MCF 10A (cell line): Measurements from ENCODE around the gene CA10. TPM values are rescaled to one million over a fixed set of nuclear protein-coding genes. Genes with fewer than 3 reads are reported as not detected.

Source experiments
- BruUV-seq: library from RNA; stranded (reverse); fragments of 400-500 nt; replicated peaks from 2 replicates; lab custom pipeline; 2021; lab: Mats Ljungman, UMichigan
- CTCF ChIA-PET: fragments of 300-600 bp; sonication (Branson Sonifier 250); formaldehyde crosslinking; extraction: SDS; loops from one replicate; lab custom pipeline; 2021; ENCODE audit warnings: antibody characterized with exemption, inconsistent platforms; lab: Yijun Ruan, JAX
- POLR2A ChIA-PET: fragments of 300-600, 350-650 bp; sonication (Branson Sonifier 250); formaldehyde crosslinking; extraction: SDS; loops from one replicate; lab custom pipeline; 2020; ENCODE audit warnings: antibody characterized with exemption, inconsistent platforms; lab: Yijun Ruan, JAX
- DNase-seq: peaks from one replicate; pipeline ENCODE4 v3.0.0-alpha.2; 2018; ENCODE audit not compliant: unreplicated experiment
- H3K27ac Mint-ChIP-seq: one replicate; pipeline ENCODE4 v1.8.0; 2022; ENCODE audit warnings: mild to moderate bottlenecking, low read depth, mixed read lengths; ENCODE audit not compliant: unreplicated experiment
- H3K27me3 Mint-ChIP-seq: one replicate; pipeline ENCODE4 v1.8.0; 2022; ENCODE audit warnings: mixed read lengths; ENCODE audit not compliant: insufficient read depth, unreplicated experiment
- H3K36me3 Mint-ChIP-seq: one replicate; pipeline ENCODE4 v1.8.0; 2022; ENCODE audit warnings: mild to moderate bottlenecking, moderate library complexity, mixed read lengths; ENCODE audit not compliant: insufficient read depth, unreplicated experiment
- H3K4me1 Mint-ChIP-seq: one replicate; pipeline ENCODE4 v1.8.0; 2022; ENCODE audit warnings: mixed read lengths; ENCODE audit not compliant: insufficient read depth, unreplicated experiment
- H3K4me3 Mint-ChIP-seq: one replicate; pipeline ENCODE4 v1.8.0; 2022; ENCODE audit warnings: mild to moderate bottlenecking, moderate library complexity, mixed read lengths; ENCODE audit not compliant: unreplicated experiment
- H3K9me3 Mint-ChIP-seq: one replicate; pipeline ENCODE4 v1.8.0; 2022; ENCODE audit warnings: mixed read lengths; ENCODE audit not compliant: unreplicated experiment
- intact Hi-C: fragments of 100-400 bp; cut with micrococcal nuclease; formaldehyde crosslinking; loops from 2 replicates; pipeline ENCODE4 v1.14.1; 2022
- total RNA-seq: library from RNA; stranded (reverse); gene quantifications from 2 replicates; pipeline ENCODE4 v1.2.3, GENCODE V29; 2022
- TF ChIP-seq, protein P1 (sequence below): fragments of 200-600 bp; IDR thresholded peaks from one replicate; pipeline ENCODE4 v1.8.0; 2022; ENCODE audit warnings: antibody characterized with exemption, mild to moderate bottlenecking; ENCODE audit not compliant: unreplicated experiment

Gene CA10
- total RNA-seq, 1 experiment from 2014 or later = not detected

DNA sequence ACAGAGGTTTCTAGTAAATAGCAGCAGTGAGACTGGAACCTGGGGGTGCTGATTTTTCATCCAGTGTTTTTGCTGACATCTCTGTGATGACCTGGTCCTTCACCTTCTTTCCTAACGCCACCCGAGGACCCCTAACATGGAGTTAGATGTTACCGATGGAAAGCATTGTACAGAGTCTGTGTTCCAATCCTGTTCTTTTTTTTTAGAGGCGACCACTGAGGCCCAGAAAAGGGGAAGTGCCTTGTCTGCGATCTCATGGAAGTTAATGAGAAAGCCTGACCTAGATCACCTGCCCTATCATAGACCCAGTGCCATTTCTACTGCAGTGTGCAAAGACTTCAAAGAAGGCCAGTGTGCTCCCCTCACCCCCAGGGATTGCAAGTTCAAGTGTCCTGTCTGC, 362.5 kb downstream of the CA10 start:
- intact Hi-C loops = no loop called here
- Mint-ChIP-seq H3K4me1 (no peaks in the 10 kb centered on the region), H3K27ac (no peak overlapping the region), H3K27me3 (peaks cover 18% of the 10 kb centered on the region), H3K4me3 (no peak overlapping the region), H3K36me3 (no peaks in the 10 kb centered on the region), H3K9me3 (no peaks in the 10 kb centered on the region)
- TF ChIP-seq, protein P1, sequence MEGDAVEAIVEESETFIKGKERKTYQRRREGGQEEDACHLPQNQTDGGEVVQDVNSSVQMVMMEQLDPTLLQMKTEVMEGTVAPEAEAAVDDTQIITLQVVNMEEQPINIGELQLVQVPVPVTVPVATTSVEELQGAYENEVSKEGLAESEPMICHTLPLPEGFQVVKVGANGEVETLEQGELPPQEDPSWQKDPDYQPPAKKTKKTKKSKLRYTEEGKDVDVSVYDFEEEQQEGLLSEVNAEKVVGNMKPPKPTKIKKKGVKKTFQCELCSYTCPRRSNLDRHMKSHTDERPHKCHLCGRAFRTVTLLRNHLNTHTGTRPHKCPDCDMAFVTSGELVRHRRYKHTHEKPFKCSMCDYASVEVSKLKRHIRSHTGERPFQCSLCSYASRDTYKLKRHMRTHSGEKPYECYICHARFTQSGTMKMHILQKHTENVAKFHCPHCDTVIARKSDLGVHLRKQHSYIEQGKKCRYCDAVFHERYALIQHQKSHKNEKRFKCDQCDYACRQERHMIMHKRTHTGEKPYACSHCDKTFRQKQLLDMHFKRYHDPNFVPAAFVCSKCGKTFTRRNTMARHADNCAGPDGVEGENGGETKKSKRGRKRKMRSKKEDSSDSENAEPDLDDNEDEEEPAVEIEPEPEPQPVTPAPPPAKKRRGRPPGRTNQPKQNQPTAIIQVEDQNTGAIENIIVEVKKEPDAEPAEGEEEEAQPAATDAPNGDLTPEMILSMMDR = no peak
- CTCF ChIA-PET = no interaction called here
- POLR2A ChIA-PET = no interaction called here
- BruUV-seq = no TSS peak
- no peak for DNase-seq

DNA sequence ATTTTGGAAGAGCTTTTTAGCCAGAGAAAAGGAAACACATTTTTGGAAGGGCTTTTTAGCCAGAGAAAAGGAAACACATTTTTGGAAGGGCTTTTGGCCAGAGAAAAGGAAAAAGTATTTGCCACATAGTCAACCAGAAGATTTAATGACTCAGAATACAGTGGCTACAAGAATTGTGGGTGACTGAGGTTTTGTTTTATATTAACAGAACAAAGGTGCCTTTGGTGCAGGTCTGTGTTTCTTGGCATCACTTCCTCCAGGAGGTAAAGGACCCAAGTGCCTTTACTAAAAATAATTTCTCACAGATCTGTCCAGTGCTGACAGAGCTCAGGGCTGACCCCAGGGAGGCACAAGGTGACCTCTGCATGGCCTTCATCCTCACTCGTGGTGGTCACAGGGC, 363.1 kb downstream of the CA10 start:
- Mint-ChIP-seq H3K9me3 (no peaks in the 10 kb centered on the region), H3K4me1 (no peaks in the 10 kb centered on the region), H3K36me3 (no peaks in the 10 kb centered on the region), H3K27ac (no peak overlapping the region), H3K27me3 (peaks cover 21% of the 10 kb centered on the region), H3K4me3 (no peak overlapping the region)
- no TSS peak for BruUV-seq
- ChIA-PET CTCF (interaction anchor here (0.8 kb wide), 1 partner anchor 486 kb away, joined by 3 read pairs; no protein-coding TSS in a partner anchor), POLR2A (no interaction called here)
- intact Hi-C loops = no loop called here
- DNase-seq = no peak
- TF ChIP-seq, protein P1 = no peak

DNA sequence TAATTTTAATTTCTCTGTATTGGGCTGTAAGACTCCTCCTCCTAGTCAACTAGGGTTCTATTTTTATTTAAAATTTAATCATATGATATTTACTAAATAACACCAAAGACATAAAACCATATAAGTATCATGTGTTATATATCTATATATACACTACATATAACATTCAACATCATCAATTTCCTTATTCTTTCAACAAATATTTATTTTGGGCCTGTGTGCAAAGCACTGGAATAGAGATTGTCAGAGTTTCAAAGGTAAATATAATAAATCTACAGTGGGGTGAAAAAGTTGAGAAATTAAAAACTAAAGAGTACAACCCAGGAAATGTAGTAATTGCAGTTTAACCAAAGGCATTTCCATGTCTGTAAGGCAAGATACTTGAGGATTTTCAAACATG, 364.0 kb downstream of the CA10 start:
- peaks cover 4% of the 10 kb centered on the region for H3K9me3 Mint-ChIP-seq
- CTCF ChIA-PET = no interaction called here
- POLR2A ChIA-PET = no interaction called here
- peaks cover 31% of the 10 kb centered on the region for H3K27me3 Mint-ChIP-seq
- BruUV-seq = no TSS peak
- no peak overlapping the region for H3K27ac Mint-ChIP-seq
- TF ChIP-seq, protein P1 = no peak
- H3K36me3 Mint-ChIP-seq = no peaks in the 10 kb centered on the region
- no peak overlapping the region for H3K4me3 Mint-ChIP-seq
- intact Hi-C loops = no loop called here
- DNase-seq = no peak
- no peaks in the 10 kb centered on the region for H3K4me1 Mint-ChIP-seq

- intact Hi-C loops = no loop called here
- Mint-ChIP-seq H3K27ac (no peak overlapping the region), H3K9me3 (peaks cover 6% of the 10 kb centered on the region), H3K27me3 (peaks cover 36% of the 10 kb centered on the region), H3K4me1 (no peaks in the 10 kb centered on the region), H3K36me3 (no peaks in the 10 kb centered on the region), H3K4me3 (no peak overlapping the region)
- no TSS peak for BruUV-seq
- ChIA-PET CTCF (interaction anchor here (0.6 kb wide), 1 partner anchor 35 kb away, joined by 4 read pairs; no protein-coding TSS in a partner anchor), POLR2A (no interaction called here)
- DNase-seq = no peak
- TF ChIP-seq, protein P1 = no peak
Measured at GRCh38 chr17:51793686-51794085, 364.8 kb downstream of the CA10 start.
